Activated CD4-positive, alpha-beta T cell treated with anti-CD3 and anti-CD28 coated beads, Interleukin-2, amount 50 U/mL, for 48 hours (primary cell): ENCODE data around the gene VWA3A.
"Not testable (repeated sequence)": the region's sequence is repeated elsewhere in the genome, so short reads cannot be mapped to it uniquely, and the experiment has no call there.

Experiments
- DNase-seq, 2 experiments: peaks; one replicate each; pipeline ENCODE4 v3.0.0-alpha.2; 2020

The VWA3A gene, protein sequence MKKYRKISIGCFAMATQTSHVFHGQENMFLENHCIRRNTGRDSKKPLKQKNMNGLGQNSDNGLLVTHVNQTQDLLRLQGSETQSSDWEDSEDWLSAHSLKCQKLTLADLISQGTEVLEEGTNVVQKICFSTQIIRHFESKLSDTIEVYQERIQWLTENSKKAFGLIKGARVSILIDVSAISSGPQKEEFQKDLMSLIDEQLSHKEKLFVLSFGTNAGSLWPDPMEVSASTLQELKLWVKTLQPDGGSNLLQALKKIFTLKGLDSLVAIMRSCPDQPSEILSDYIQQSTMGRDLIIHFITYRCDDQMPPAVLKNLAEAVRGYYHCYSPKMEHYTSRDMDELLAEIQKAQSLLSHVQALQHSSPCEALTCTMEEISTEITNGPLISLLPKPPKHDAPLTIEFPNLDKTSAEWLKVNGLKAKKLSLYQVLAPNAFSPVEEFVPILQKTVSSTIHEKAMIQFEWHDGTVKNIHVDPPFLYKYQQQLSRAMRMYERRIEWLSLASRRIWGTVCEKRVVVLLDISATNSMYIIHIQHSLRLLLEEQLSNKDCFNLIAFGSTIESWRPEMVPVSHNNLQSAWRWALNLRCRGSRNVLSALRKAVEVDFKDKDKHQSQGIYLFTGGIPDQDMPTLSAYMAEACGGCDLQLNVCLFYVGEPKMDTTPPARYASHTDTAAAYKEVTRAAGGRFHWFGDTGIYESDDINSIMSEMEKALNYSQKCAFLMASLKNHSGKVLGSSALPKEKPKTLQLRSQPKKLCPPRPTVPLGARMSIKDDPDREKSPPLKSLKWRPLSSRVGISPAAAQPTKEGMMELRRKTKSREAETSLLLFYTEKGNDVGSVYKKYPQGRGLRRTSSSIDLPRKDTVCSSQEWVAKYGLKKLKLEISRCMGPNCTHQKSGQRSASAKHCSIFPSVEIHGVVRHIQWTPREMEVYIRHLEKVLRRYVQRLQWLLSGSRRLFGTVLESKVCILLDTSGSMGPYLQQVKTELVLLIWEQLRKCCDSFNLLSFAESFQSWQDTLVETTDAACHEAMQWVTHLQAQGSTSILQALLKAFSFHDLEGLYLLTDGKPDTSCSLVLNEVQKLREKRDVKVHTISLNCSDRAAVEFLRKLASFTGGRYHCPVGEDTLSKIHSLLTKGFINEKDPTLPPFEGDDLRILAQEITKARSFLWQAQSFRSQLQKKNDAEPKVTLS

DNA sequence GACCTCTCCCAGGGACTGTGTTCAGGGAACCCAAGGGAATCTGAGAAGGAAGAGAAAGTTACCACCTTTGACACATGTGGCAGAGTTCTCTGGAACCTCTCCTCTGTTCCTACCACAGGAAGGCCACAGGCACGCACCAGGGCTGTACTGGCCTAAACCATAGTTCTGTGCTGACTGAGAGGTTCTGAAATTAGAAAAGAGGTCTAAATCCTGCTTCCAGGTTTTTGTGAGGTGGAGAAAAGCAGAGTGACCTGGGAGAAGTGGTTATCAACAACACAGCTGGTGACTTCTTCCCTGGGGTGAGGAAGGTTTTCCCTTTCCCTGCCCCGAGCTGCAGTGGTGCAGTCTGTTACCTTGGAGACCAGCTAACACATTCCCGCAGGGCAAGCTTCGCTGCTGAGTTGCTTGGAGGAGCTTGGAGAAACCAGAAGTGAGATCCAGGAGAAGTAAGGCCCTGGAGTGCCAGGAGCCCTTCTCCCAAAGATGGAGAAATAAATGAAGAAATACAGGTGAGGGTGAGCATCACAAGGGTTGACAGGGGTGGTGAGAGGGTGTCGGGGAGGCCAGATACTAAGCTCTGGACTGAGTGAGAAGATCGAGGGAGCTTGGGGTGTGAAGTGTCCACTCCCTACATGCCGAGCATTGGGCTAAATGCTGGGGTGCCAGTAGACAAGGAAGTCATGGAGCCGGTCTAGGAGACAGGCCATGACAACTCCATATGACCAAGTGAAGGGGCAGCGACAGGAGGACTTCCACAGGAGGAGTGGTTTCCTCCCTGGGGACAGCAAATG lies at the start of gene VWA3A:
TSS of gene VWA3A (plus strand) at position 399 of the 791 bp plus-strand sequence. CDS start at position 496, 97 bp downstream.
- no peak for DNase-seq

DNA sequence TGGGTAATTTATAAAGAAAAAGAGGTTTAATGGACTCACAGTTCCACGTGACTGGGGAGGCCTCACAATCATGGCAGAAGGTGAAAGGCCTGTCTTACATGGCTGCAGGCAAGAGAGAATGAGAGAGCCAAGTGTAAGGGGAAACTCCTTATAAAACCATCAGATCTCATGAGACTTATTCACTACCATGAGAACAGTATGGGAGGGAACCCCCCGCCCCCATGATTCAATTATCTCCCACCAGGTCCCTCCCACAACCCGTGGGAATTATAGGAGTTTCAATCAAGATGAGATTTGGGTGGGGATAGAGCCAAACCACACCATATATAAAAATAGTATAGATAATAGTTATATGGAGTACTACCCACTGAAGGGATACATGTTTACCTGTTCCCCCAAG lies 48.5 kb upstream of the VWA3A start:
- DNase-seq, result not testable (repeated sequence)

DNA sequence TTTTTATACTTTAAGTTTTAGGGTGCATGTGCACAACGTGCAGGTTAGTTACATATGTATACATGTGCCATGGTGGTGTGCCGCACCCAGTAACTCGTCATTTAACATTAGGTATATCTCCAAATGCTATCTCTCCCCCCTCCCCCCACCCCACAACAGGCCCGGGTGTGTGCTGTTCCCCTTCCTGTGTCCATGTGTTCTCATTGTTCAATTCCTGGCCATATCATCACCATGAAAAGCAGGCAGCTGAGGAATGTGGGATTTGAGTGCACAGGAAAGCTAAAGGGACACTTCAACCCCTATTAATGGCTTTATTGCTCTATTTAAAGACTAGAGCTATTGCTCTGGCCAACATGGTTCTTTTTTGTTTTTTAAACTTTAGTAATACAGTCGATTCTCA lies 46.5 kb upstream of the VWA3A start:
- not testable (repeated sequence) for DNase-seq

DNA sequence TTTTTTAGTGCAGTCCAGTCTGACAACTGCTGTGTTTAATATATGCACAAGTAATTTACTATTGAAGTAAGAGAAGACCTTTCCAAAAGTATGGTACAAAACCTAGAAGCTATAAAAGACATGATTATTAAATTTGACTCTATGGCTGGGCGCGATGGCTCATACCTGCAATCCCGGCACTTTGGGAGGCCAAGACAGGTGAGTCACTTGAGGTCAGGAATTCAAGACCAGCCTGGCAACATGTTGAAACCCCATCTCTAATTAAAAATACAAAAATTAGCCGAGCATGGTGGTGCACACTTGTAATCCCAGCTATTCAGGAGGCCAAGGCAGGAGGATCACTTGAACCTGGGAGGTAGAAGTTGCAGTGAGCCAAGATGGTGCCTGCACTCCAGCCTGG lies 41.4 kb upstream of the VWA3A start:
- no peak for DNase-seq

DNA sequence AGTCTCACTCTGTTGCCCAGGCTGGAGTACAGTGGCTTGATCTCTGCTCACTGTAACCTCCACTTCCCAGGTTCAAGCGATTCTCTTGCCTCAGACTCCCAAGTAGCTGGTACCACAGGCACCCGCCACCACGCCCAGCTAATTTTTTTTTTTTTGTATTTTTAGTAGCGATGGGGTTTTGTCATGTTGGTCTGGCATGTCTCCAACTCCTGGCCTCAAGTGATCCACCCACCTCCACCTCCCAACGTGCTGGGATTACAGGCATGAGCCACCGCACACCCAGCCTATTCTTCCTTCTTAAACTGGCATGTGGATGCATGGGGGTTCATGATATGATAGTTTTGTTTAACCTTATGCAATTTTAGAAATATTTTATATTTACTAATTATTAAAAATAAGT lies 39.4 kb upstream of the VWA3A start:
- DNase-seq, result no peak

DNA sequence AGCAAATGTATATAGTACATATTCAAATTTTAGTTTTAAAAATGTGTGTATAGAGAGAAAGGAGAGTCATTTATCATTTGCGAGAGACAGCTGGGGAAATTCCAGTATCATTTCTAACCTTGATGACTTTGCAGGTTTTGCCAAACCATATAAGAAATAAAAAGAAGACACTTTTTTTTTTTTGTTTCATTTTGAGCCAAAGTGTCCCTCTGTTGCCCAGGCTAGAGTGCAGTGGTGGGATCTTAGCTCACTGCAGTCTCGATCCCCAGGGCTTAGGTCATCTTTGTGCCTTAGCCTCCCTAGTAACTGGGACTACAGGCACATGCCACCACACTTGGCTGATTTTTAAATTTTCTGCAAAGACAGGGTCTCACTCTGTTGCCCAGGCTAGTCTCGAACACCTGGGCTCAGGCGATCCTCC lies 38.4 kb upstream of the VWA3A start:
- no peak for DNase-seq

DNA sequence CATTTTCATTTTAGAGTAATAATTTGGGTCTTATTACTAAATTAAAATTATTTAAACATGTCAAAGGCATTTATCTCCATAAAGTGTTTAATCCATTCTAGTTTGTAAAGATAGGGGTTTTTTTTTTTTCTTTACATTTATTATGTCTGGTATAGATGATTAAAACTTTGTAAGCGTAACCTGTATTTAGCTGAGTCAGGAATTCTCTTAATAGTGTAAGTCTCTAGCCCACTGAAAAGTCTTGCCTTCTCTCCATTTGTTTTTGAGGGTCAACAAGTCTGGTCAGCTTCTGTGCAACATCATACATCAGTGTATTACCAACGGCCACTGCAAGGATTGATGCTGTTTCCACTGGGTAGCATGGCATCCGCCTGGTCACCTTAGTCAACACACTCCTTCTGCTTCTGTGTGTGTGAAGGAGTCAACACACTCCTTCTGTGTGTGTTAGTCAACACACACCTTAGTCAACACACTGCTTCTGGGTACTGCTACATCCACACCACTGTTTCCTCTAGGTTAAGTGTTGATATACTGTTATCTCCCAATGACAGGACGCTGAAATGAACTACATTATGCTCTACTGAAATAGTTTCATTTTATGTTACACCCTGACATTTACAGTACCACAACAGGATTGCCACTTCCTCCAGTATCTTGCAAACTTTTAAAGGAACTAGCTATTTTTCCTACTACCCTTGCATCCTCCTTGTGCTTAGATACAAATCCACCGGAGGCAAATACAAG lies 37.3 kb upstream of the VWA3A start:
- DNase-seq, result no peak

DNA sequence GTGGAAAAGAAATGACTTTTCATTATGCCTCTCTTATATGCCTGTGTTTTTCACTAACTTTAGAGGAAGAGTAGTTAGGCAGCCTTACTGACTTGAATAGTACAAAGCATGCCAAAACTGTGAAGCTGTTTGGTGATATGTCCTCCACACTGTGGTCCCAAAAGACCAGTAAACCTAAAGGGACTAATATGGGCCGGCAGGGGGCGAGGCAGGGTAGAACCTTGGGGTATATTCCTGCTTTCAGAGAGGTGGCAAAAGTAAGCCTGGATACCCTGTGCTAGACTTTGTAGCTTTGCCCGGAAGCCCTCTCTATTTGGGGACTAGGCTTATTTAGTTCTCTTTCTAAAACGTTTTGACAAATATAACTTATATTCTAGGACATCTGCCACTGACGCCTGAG lies 36.5 kb upstream of the VWA3A start:
- DNase-seq, result no peak

DNA sequence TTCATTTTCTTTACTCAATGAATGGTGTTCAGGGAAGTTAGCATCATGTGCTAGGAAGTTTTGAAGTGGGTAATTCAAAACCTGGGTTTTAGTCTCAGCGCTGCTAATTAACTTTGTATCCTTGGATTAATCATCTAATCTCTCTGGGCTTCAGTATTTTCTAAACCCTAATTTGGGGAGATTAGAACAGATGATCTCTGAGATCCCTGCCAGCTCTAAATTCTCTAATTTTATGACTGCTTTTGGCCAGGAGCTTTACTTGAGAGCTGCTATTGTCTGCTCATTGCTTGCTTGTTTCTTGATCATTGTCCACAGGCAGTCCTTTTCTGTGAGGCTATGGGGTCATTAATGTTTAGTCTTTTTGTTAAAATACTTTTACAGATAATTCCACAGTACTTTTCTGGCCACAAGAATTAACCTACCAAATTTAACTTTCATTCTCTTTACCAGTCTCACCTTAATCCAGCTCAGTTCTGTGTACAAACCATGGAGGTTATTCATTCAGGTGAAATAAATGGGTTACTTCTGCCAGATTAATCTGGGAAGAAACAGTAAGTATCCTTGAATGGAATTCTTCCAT lies 28.4 kb upstream of the VWA3A start:
- no peak for DNase-seq

DNA sequence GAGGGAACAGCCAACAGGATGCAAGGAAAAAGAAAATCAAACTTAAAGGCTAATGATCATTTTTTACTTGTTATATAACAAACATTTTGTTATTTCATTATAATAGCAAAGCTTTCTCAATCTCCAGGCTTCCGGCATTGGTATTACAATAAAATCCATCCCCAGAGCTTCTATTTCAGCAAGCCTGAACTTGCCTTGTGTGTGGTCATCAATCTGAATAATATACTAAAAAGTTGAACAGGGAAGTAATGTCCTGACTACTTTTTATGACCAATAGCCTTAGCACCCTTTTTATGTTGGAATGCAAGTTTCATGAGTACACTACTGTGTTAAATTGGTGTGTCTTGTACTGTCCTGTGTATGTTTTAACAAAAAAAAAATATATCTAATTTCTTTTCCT lies 27.1 kb upstream of the VWA3A start:
- no peak for DNase-seq

DNA sequence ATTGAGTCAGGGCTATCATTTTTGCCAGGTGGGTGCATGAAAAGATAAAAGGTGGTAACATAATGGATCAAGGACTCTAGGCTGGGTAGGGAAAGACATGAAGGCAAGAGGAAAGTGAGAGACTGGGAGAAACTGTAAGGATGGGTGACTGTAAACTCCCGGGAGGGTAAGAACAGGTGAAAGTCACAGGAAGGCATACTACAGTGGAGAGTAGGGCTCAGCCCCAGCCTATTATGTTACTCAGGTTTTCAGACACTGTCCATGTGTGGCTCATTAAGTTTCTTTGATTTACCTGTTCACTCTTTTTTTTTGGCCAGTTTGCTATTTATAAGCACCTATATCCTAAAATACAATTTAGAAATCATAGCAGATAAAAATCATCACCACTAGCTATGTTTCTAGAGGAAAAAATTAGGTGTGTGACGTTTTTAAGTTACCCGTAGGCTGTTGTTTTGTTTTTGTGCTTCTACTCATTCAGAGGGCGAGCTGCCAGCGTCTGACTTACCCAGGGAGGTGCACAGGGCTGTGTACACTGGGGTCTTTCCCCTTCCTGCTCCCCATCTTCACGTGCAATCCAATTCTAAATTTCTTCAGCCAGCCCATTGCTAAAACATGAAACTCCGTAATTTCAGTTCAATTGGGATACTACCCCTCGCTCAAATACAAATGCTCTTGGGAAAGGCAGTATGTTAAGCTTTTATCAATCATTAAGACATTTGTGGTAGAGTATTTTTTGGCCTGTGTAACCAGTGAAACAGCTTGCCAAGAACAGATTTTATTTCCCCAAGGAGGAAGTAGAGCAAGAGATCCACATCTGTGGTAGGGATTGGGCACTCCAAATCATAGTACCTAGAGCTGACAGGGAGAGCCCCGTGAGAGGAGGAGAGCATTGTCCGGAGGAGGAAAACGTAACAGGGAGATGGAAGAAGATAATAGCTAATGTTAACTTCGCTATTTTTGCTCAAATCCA lies 21.7 kb upstream of the VWA3A start:
- no peak for DNase-seq

DNA sequence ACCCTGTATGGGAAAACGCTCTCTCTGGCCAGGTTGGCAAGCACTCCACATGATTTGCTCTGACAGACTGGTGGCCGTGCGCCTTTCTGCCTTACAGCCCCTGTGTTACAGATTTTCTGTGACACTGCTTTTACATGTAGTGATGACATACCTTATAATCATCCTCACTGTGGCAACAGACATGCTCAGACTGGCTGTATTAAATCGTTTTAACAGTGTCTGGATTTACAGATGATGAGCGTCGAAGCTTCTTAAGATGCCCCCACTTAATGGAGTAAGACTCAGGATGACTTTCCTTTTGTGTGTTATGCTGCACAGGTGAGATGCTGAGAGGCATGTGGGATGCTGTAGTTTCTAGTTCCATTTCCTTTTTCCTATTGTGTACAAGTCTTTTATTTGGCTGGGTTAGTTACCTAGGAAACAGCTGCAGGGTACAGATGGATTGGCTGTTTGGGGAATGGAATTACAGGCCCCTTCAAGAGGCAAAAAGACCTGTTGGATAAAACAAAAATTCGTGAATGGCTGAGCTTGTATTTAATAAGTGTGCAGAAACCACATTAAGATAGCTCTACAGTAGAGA lies 20.9 kb upstream of the VWA3A start:
- DNase-seq, result no peak

DNA sequence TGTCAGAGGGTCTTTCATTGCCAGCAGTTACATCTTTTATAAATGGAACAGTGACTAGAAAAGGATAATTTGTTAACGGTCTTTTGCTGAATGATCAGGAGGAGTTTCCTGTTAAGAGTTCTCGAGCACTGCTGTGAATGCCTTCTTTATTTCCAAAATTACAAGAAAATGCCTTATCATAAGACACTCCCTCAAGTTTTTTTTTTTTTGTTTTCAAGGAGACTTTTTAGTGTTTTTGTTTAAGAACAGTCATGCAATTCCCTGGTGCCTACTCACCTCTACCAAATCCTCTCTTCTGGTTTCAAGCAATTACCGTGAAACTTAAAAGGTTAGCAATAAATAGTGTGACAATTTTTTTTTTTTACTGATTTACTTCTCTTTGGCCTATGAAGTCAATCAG lies 19.0 kb upstream of the VWA3A start:
- no peak for DNase-seq

DNA sequence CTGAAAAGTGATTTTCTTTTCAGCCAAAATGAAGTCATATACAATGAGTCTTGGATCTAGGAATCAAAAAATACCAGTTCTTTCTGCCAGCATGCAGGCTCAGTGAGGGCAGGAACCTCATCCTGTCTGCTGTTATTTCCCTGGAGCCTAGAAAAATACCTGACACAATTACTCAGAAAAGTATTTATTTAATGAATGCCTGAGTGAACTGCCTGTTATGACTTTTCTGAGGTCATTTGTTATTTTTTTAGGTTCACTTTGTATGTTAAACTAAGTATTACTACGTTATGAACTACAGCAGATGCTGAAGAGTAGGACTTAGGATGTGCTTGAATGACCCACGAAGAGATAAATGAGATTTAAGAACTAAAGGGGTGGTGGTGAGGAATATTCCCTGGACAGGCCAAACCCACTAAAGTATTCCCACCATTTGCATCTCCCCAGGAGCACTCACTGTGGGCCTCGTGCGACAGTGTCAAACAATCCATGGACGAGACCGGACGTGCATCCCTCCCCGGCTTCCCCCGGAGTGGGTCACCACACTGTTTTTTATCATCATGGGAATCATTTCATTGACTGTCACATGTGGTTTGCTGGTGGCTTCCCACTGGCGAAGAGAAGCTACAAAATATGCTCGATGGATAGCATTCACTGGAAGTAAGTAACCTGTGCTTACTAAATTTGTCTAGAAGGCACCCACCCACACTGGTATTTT lies 17.1 kb upstream of the VWA3A start:
- DNase-seq, result no peak

DNA sequence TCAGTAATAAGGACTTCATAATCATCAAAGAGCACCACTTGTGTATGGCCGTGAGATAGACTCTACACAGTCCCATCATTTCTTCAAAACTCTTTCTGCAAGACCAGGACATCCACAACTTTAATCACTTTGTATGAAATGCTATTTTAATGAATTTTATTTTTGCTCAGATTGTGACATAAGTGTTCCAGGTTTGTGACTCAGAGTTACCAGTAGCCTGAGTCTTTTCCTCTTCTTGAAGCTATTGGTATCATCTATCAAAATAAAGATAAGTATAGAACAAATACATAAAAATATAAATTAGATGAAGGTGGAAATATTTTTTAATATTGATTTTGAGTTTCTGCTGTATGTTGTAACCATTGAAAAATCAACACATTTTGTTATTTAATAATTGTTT lies 16.6 kb upstream of the VWA3A start:
- no peak for DNase-seq

DNA sequence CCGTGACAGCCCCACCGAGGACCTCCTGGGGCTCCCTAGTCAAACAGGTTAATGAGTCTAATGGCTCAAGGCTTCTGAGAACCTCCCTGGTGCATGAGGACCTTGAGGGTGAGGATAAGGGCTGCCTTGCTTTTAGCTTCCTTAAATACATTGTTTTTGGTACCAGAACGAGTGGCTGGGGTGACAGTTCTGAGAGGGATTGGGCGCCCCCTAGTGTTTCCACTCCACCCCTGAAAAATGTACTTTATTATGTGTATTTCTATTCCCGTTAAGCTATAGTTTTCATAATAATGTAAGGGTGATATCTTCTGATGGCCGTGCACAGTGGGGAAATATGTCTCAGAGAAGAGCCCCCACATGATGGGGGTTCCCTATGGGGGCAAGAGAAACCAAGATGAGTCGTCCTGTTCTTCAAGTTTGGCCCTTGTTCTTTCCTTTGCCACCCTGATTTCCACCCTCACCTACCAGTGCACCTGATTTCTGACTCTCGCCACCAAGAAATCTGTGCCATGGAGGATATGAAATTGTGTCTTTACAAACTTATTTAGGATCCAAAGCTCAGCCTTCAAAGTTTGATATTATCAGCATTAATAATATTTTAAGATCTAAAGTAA lies 14.5 kb upstream of the VWA3A start:
- DNase-seq, result peak; percentile 80 to 83

DNA sequence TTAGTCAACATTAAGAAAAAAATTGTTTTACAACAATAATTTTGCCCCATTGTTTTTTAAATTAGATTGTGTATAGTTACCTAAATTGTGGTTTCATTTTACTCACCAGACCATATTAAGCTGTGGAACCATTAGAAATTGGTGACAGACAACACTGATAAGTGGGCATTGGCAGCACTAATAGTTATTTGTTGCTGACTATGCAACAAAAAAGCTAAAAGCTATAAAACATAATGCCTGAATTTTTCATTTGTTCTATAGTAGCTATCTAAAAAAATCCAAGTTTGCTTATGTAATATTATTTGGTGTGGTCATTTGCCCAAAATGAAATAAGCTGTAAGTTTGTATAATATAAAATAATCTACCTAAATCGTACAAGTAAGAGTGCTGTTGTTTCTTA lies 13.7 kb upstream of the VWA3A start:
- no peak for DNase-seq

DNA sequence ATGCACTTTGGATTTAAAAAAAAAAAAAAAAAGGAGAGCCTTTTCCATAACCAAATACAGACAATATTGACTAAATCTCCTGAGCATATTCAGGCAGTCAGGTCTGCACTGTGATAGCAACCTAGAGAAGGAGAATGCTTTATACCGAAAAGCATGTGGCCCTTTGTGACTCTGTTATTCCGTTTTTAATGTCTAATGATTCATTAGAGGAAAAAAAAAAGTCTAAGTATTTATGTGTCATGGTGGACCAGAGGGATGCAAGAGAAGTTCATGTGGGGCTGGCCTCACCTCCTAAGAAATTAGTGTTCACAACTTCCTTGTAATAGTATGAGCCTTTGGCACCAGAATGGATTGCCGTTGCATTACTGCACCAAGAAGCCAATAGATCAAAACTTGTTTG lies 11.3 kb upstream of the VWA3A start:
- no peak for DNase-seq

DNA sequence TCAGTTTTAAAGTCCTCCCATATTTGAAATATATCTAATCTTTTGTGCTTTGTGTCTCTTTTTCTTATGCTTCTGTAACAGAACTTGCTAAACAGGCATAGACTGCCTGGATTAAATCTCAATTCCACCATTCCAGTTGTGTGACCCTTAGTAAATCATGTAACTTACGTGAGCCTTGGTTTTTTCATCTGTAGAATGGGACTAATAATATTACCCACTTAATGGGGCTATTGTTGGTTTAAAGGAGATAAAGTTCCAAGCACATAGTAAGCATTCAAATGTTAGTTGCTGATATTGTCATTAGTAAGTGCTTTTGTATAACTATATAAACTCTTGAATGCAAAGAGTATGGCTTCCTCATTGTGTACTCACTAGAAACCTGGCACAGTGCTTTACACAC lies 5.9 kb upstream of the VWA3A start:
- no peak for DNase-seq
